Measurements from ENCODE around the gene TNNI3K.

TNNI3K gene

DNA sequence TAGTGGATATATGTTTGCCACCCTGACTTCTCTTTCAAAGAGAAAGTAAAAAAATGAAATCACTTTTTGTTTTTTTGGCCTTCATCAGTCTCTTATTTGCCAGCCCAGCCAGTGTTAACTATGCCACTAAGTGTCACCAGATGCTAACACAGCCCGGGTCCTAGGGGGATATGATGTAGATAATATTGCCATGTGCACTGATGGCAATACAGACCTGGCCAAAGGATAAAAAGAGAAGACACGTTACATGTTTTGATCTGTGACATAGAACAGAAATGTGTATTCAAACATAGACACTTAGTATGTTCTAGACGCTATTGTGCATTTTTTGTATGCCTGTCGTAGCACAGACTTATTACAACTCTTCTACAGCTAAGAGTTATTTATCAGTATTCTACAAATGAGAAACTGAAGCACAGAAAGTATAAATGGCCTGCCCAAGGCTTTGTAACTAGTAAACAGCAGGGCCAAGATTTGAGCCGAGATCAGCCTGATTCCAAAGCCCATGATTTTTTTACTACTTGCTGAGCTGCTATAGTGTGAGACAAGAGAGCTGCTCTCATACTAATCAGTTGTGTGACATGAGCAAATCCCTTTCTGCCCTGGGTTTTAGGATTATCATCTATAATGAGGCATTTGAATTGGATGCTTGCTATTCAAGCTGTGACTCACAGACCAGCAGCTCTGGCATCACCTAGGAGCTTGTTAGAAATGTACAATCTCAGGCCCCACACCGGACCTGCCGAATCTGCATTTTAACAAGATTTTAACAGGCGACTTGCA lies 270.9 kb downstream of the TNNI3K start:
- no peak for FAIRE-seq

DNA sequence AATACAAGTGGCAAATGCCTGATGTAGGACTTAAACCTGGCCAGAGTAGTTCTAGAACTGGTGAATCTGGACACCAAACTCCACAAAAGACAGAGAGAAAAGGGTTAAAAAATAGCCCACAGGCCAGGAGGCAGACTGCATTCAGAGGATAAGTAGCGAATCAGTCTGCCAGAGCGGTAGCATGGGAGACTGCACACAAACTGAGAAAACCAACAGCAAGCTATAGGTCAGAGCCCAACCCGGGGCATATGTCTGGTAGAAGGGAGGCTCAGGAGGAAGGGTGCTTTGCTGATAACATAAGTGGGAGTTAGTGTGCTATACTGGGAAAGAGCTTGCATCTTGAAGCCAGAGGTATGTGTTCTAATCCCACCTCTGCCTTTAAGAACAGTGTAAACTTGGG lies 273.3 kb downstream of the TNNI3K start:
- FAIRE-seq: no peak

DNA sequence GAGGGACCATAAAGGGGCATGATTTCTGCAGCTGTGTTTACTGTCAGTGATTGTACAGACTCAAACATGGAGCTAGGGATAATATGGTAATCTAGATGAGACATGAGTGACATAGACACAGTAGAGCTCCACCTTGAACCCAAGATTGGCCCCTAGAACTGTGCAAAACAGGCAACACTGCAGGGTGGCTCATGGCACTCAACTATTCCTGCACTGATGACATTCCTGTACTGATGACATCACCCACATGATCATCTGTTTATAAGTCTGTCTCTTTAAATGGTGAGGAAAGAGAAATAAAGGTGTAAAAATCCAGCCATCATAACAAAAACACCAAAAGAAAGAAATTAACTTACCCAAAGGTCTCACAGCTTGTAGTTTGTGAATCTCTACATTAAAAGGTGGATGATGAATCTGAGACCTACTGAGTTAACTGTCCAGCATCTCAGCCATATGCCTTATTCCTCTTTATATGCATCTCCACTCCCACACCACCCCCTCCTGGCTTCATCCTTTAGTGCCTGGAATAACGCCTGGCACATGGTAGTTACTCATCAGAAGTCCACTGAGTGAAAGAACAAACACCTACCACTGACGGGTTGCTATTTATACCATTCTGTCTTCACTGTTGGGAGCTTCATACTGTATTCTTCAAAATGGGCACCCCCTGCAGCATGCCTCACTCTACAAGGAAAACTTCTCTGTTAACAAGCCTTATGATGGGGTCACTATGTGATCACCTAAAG lies 277.2 kb downstream of the TNNI3K start, which contains the start of gene LRRC53:
LRRC53 (minus strand) TSS at position 442 of the 746 bp plus-strand sequence. CDS start 29,262 bp downstream, outside the sequence.
- FAIRE-seq: no peak

DNA sequence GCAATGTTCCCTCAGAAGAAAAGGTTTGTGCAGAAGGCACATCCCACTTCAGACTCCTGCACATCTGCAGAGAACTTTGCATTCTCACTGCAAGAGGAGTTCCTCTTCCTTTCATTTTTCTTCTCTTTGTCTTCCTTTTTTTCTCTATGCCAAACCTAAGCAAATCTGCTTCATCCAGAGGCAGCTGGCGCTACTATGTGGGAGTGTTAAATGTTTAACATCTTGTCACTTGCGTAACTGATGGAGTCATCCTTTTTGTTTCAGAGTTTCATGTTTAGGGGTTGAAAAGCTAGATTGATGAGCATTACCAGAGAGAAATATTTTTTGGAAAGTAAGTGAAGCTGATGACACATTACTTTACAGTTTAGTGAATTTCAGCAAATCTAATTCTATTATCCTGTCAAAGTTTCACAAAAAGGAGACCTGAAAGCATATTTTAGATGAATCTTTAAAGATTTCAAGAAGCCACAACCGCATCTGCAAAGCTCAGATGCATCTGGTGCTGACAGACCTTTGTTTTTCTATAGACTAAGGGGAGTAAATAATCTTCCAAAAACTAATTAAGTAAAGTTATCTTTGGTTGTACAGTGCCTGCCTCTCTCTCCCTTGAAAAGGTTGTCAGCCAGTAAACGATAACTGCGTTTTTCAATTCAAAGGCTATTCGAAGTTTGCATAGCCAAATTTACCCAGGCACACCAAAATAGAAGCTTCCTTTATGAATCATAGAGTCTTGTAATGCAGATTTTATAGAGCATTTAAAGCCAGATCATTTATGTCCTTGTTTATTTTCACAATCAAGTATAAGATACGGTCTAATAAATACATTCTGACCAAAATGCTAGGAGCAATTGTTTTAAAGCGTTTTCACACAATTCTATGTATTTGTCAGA lies 278.5 kb downstream of the TNNI3K start:
- FAIRE-seq: no peak

DNA sequence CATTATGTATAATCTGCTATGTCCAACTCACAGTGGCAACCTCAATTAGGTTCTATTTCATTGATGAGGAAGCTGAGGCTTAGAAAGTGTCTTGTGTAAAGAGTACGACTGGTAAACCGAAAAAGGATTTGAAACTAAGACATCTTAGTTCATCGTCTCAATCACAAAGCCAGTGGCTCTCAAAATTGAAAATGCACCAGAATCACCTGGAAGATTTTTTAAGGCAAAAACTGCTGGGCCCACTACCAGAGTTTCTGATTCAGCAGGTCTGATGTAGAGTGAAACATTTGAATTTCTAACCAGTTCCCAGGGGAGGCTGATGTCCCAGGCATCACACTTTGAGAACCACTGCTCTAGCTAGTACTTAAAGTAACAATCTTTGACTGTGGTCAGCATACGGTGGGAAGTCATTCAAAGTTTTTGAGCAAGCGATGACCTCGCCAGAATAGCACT lies 282.4 kb downstream of the TNNI3K start:
- FAIRE-seq: no peak

DNA sequence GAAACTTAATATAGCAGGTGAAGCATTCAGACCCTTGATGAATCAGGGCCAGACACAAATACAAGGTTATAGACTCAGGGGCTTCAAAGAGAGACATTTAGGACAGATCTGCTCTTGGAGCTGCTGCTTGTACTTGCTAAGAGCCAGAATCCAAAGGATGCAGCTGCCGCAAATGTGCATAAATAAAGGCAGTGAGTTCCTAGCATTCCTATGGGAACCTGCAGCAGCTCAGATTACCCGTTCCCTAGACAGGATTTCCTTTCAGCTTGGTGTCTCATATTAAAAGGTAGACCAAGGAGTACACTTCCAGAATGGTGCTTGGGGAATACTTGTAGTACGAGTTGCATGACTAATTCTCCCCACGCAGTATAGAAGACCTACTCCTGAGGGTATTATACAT lies 287.0 kb downstream of the TNNI3K start:
- no peak for FAIRE-seq

DNA sequence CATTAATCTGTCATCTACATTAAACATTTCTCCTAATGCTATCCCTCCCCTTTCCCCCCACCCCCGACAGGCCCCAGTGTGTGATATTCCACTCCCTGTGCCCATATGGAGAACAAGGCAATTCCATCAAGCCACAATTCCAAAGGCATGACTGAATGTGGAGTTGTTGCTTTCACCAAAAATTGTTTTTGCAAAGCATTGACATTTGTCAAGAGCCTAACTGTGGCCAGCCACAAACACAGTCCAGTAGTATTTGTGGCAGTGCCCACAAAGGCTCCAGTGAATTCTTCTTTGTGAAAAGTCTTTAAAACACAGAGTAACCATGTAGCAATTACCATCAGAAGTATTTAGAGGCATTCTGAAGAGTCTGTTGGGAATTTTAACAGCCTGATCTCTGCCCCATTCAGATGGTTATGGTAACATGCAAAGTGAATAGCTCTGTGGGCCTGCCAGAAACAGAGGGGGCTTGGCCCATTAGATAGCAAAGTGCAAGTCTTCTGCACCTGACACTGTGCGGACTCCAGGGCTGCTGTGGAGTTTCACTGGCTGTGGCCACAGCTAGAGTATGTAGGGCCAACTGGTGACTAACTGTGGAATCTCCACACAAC lies 288.8 kb downstream of the TNNI3K start:
- no peak for FAIRE-seq

DNA sequence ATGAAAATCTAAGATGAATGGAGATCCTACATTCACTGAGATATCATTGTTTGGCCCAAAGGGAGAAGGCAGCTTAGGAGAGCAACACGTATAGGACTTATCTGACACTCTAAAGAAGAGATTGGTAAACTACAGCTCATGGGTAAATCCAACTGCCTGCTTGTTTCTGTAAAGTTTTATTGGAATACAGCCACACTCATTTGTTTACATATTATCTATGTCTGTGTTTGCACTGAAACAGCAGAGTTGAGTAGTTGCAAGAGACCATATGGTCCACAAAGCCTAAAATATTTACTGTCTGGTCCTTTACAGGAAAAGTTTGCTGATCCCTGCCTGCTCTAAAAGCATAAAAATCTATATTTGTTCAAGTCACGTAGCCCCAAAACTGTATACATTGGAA lies 291.5 kb downstream of the TNNI3K start:
- FAIRE-seq: no peak

DNA sequence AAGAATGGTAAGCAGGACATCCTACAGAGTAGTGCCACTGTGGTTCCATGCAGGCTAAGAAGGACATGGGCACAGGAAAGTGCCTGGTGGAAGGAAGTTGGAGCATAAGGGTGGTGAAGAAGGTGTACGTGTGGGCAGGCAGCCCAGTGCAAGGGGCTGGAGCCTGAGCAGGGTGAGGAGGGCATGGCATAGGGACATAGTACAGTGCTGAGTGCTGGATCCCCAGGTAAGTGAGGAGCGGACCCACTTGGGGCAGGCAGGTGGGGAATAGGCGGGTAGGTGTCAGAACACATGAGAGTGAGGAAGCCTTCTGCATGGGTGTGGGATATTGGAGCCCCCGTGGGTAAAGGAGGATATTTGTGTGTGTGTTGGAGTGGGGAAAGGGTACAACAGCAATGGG lies 292.9 kb downstream of the TNNI3K start:
- FAIRE-seq: no peak

DNA sequence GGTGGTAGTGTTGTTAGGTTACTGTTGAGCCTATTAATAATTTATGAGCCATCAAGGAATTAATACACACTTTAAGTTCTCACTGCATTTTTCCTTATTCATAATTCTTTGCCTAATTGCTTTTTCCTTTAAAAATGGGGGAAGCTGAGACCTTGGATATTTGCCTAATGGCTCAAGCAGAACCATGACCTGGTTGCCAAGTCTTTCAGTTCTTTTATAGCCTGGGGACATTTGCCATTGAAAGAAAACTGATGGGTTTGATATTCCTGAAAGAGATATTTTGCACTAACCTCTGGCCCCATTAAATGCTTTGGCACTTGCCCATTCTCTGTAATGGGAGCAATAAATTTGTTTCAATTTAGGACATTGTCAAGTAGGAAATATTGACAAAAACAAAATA lies 295.7 kb downstream of the TNNI3K start:
- FAIRE-seq: no peak

DNA sequence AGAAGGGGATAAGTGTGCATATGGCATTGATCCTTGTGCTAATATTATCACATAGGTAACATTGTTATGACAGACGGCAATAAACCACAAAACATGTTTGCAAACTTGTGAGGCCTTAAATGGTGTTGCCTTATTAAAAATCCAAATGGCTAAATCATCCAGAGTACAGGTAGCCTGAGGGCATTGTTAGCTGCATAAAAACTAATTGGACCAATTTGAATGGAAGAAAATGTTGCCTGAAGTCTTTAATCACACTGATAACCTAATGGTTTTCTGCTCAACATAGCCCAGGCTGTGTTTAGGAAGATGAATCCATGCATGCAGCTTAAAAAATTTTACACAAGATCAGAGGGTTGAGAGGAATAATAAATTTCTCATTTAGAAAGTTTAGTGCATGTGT lies 296.6 kb downstream of the TNNI3K start:
- FAIRE-seq: no peak

DNA sequence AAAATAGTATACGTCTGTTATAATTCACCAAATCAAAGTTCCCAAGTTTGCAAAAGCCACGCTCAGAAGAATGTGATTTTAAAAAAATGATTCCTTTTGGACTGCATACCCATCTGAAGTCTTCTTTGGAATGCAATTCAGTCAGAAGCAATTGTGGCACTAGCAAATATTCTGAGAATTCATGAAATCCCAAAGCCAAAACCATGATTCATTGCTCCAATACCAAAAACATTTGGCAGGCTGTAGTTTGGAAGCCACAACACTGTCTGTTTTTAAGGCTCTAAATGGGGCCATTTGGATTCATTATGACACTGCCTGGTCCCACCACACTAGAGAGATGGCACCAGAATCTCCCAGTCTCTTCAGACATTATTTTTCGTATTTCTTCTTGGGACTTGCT lies 299.1 kb downstream of the TNNI3K start:
- FAIRE-seq: no peak

DNA sequence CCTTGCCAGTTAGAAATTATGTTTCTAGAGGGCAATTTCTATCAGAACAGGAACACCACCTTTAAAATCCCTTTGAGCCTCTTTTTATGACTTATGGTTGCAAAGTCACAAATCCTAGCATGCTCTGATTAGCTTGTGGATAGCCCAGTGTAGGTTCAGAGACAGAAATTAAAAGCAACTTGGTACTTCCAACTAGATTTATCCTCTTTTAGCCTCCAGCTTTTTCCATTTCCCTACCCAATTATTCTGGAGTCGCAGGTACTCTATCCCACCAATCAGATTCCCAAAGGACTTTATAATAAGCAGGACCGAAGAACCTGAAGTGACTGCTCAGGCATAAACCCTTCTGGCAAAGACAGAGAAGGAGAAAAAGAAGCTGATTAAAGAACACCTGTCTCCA lies 310.6 kb downstream of the TNNI3K start:
- no peak for FAIRE-seq

DNA sequence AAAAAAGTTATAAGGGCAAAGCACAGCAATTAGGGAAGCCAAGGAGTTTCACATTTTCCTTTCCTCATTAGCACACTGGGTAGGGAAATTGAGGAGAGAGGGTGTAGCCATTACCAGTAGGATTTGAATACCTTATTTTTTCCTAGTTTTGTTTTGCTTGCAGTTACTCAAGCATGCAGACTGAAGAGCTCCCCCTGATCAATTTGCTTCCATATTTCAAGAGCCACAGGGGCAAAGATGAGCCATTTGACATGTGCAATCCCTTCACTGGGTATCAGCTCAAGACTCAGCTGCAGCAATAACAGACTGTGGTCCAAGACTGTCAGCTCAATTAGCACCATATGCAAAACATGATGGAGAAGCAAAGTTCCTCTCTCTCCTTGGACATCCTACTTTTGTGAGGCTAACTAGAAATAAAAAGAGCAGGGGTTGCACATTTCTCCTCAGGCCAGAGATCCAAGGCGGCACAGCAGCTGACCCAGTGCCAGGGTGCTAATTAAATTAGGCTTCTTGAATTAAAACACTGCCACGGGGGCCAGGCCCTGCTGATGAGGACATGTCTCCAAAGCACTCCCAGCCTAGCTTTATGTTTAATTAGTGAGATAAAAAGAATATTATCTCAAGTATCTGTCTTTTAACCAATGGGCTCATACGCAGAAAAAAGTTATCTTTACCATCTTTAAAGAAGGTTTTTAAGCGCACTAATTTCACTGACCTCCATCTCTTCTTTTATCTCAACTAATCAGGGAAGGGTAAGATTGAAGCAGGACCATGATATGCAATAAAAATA lies 314.0 kb downstream of the TNNI3K start:
- no peak for FAIRE-seq

DNA sequence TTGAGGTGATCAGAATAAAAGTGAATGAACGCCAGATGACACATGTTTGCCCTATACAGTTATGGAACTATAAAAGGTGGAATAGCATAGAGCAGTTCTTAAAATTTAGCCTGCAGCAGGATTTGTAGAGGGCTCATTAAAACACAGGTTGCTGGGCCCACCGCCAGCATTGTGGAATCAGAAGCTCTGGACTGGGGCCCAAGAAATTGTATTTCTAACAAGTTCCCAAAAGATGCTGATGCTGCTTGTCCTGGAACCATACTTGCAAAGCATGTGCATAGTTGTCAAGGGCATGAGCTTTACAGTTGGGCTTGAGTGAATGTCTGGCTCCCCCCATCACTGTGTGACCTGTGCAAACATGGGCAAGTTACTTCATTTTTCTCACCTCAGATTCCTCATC lies 314.7 kb downstream of the TNNI3K start:
- no peak for FAIRE-seq

DNA sequence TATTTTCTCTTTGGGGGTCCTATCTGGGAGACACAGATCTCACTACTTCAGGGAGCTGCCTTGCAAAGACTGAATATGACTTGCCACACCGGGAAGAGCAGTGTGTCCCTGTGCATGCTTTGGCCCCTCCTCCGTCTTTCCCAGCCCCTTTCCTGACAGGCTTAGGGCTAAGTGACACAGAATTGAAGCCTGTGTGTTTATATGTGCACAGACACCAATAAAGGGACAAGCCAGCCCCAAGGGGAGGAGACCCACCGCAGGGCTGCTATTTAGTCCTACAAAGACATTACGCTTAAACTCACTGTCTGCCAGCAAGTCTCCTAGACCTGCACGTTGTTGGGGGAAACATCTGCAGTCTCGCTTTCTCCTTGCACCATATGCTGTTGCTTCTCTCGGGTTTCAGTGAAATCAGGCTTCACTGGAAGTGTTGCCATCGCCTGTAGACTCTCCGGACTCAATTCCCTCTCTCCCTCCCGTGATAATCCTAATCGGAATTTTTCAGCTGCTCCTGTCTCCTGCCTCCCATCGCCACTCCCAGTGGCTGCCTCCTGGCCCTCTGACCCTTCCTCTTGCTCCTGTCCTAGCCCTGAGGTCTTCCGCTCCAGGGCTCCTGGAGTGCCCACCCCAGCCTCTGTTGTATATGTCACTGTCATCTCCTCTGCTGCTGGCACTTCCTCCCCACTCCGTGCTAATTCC lies 335.8 kb downstream of the TNNI3K start:
- FAIRE-seq: no peak

DNA sequence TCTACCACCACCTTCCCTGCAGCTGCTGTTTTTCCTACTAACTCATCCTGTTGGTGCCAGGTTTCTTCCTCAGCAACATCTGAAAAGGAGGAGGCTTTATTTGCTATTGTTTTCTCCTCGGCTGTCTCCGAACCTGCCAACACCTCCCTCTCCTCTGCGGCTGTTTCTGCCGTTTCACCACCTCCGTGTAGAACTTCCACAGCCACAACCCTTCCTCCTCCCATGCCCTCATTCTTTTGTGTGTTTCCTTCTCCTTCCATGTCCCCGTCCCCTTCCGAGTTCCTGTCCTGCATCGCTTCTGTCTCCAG lies 336.3 kb downstream of the TNNI3K start:
- FAIRE-seq: no peak

DNA sequence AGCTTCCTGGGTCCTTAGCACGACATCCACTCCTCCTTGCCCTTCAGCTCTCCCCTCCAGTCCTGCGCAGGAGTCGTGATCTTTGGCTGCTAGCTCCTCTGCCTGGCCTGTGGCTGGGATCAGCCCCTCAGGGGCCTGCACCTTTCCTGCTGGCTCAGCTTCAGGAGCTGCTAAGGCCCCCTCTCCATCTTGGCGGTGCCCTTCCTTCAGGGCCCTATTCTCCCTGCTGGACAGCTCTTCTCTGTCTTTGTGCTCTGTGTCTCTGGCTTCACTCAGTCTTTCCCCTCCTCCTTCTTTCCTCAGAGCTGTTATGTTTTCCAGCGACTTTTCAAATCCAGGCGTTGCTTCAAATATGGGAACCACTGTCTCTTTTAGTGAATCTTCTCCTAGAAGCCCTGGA lies 336.7 kb downstream of the TNNI3K start:
- FAIRE-seq: no peak

DNA sequence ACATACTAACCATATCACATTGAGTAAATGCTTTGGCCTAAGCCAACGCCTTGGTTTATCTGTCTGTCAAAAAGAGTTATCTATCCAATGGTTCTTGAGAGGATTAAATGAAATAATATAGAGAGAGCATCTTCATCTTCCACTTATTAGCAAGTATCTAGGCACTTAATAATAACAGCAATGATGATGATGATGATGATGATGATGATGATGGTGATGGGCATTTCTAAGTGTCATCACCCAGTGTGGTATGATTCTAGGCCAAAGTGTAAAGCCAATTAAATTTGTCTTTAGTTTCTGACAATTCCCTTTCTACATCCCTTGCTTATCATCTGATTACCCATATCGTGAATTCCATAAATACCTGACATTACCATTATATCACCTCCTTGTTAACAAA lies 342.9 kb downstream of the TNNI3K start:
- FAIRE-seq: no peak

DNA sequence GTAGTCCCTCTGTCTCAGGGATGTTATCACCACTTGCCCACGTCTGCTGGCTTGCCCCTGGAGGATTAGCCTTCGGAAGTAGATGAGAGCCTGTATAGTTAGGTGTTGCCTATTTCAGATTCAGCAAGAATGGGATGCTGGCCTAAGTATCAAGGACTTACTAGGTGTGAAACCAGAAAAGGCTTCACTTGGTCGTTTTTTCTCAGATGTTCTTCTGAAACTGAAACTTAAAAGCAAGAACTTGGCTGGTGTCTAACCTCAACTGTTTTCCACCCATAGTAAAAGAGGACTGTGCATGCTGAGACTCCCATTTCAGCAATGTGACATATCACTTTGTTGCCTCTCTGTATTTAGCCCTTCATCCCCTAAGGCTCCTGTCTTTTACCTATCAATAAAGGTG lies 344.2 kb downstream of the TNNI3K start:
- FAIRE-seq: no peak

DNA sequence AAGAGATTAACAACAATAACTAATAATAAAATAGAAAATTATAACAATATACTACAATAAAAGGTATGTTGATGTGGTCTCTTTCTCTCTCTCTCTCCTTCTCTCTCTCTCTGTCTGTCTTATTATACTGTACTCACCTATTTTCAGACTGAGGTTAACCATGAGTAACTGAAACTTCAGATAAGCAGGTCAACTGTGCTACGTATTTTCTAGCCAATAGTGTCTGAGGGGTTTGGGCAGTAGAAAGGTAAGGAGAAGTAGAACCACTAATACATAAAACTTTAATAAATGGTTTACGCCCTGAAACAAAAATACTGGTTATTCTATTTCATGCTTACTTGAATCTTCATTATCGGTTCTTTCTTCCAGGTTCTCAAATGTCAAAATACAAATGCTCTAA lies 348.2 kb downstream of the TNNI3K start:
- no peak for FAIRE-seq
